Measurements from ENCODE around the gene SLC26A9.

The SLC26A9 gene

GRCh38 chr1:205927676-205928075 lies 15.6 kb downstream of the SLC26A9 start:
- in situ Hi-C loops (cut with HindIII; ENCODE audit: low sequenced_read_pairs) = no loop called here

DNA sequence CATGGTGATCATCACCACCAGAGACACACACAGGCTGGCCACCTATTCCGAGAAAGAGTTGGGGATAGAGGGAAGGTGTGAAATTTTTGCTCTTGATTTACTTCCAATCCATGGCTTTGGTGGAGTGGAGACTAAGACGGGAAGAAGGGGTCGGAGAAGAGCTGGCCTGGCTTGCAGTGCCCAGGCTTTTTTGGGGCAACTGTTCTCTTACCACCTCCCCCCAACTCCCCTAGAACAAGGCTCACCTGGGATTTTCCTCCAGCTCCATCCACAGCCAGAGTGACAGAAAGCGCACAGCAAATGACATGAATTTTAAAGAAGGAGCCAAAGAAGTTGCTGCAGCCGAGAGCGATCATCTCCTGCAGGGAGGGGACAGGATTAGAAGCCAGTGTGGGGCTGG lies 16.0 kb downstream of the SLC26A9 start:
- in situ Hi-C loops (cut with HindIII; ENCODE audit: low sequenced_read_pairs) = no loop called here

DNA sequence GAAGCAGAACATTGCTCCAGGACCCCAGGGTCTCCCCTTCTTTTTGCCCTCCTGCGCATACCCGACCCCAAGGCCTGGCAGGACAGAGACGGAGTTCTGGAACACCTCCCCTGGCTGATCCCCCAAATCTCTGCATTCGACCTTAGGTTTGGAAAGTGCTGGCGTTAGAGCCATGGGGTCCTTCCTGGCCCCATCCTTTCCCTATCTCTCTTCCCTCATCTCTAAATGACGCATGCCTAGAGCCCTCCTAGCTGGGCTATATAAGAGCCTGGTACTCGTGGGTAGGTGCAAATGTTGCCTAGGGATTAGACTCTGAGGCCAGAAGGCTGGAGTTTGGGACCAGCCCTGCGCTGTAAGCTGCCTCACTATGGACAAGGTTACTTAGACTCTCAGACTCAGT lies 16.6 kb downstream of the SLC26A9 start:
- in situ Hi-C loops (cut with HindIII; ENCODE audit: low sequenced_read_pairs) = no loop called here

GRCh38 chr1:205926213-205926612 lies 17.0 kb downstream of the SLC26A9 start:
- in situ Hi-C loops (cut with HindIII; ENCODE audit: low sequenced_read_pairs) = no loop called here

DNA sequence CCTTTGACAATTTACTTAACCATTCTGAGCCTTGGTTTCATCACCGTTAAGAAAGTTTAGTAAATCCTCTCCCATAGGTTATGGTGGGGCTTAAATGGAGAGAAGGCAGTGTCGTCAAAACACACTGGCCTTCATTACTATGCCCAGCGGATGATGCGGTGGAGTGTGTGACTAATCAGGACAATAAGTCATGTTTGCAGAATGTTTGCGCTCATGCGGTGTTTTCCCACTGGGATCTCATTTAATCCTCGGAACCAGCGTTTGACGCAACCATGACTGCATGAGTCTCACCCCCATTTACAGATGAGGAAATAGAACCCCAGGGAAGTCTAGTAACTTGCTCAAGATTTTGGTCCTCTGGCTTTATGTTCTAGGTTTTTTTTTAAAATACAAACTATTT lies 17.5 kb downstream of the SLC26A9 start:
- in situ Hi-C loops (cut with HindIII; ENCODE audit: low sequenced_read_pairs) = no loop called here

- in situ Hi-C loops (cut with HindIII; ENCODE audit: low sequenced_read_pairs) = loop anchor here (5.0 to 25.0 kb wide), 2 partner anchors 53 to 188 kb away; partner anchors contain the start of gene AVPR1B
Measured at GRCh38 chr1:205924460-205924790, 18.8 kb downstream of the SLC26A9 start.

DNA sequence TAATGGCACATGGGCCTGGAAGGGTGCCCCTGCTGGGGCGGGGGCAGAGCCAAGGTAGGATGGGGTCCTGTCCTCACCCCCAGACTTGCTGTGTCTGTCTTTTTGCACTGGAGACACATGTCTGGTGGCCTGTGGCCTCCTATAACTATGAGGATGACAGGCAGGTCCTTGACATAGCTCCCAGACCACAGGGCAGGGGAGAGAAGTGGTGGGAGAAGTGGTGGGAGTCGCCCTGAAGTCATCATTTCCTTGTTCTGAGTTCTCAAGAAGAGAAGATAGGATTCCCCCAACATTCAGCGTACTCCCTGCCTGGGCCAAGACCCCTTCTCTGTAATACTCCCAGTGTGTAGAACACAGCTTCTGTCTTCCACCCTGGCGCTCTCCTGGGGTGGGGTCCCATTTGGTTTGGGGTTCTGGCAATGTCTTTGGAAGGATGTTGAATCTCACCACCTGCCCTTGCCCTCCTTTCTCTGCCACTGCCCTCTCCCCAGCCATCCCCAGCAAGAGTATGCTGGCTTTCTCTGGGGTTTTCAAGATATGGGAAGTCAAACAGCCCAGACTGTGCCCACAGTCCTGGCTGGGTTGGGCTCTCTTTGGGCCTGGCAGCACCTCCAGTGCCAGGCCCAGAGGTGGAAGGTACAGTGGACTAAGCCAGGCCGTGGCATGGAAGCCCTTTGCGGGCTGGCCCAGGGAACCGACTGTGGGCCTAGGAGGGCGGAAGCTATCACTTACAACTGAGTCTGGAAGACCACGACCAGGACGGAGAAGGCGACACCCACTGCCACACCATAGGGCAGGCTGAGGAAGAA lies 19.4 kb downstream of the SLC26A9 start:
- in situ Hi-C loops (cut with HindIII; ENCODE audit: low sequenced_read_pairs) = loop anchor here (5.0 to 25.0 kb wide), 2 partner anchors 53 to 188 kb away; partner anchors contain the start of gene AVPR1B

- in situ Hi-C loops (cut with HindIII; ENCODE audit: low sequenced_read_pairs) = loop anchor here (5.0 to 25.0 kb wide), 2 partner anchors 54 to 189 kb away; partner anchors contain the start of gene AVPR1B
Measured at GRCh38 chr1:205922806-205923205, 20.4 kb downstream of the SLC26A9 start.

DNA sequence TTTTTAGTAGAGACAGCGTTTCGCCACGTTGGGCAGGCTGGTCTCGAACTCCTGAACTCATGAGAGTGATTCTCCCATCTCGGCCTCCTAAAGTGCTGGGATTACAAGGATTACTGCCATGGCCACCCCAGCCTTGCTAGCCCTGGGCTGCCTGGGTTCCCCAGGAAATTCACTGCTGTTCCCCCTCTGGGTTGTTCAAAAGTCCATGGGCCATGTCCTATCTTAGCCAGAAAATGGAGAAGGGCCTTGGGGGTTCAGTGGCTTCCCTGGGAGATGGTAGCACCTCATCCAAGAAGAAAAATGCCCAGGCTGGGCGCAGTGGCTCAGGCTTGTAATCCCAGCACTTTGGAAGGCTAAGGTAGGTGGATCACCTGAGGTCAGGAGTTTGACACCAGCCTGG lies 20.9 kb downstream of the SLC26A9 start:
- in situ Hi-C loops (cut with HindIII; ENCODE audit: low sequenced_read_pairs) = loop anchor here (5.0 to 25.0 kb wide), 2 partner anchors 55 to 190 kb away; partner anchors contain the start of gene AVPR1B

DNA sequence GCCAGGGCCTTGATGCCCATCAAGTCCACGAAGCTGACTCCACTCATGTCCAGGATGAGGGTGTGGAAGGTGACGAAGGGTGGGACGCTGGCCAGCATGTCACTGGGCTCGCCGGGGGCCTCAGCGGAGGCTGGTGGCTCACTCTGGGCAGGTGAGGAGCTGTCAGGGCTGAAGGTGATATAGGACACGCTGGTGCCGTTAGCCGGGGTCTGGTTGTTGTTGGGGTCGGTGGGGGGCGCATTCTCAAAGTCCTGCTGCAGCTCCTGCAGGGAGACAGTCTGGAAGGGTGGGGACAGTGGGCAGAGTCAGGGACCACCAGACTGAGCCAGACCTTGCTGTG lies 21.7 kb downstream of the SLC26A9 start:
- in situ Hi-C loops (cut with HindIII; ENCODE audit: low sequenced_read_pairs) = loop anchor here (5.0 to 25.0 kb wide), 2 partner anchors 56 to 191 kb away; partner anchors contain the start of gene AVPR1B

GRCh38 chr1:205920861-205921569 lies 22.2 kb downstream of the SLC26A9 start:
- in situ Hi-C loops (cut with HindIII; ENCODE audit: low sequenced_read_pairs) = loop anchor here (5.0 to 25.0 kb wide), 2 partner anchors 56 to 191 kb away; partner anchors contain the start of gene AVPR1B

DNA sequence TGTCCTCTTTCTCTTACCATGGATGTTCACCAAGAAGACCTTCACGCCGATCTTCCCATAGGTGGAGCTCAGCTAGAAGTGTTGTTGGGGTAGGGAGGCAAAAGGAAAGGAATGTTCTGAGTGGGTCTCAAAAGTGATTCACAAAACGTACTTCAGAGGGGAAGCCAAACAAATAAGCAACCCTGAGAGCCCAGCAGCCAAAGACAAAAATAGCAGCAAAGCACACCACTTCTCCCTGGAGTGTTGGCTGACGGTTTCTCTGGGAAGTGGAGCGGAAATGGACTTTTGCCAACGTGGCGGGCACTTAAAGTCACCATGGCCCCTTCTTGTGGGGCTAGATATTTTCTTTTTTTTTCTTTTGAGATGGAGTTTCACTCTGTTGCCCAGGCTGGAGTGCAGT lies 23.1 kb downstream of the SLC26A9 start:
- in situ Hi-C loops (cut with HindIII; ENCODE audit: low sequenced_read_pairs) = loop anchor here (5.0 to 25.0 kb wide), 2 partner anchors 57 to 192 kb away; partner anchors contain the start of gene AVPR1B

GRCh38 chr1:205918955-205919746 lies 24.1 kb downstream of the SLC26A9 start:
- in situ Hi-C loops (cut with HindIII; ENCODE audit: low sequenced_read_pairs) = loop anchor here (25.0 kb wide), 1 partner anchor 193 kb away; the partner anchor contains the start of gene AVPR1B

DNA sequence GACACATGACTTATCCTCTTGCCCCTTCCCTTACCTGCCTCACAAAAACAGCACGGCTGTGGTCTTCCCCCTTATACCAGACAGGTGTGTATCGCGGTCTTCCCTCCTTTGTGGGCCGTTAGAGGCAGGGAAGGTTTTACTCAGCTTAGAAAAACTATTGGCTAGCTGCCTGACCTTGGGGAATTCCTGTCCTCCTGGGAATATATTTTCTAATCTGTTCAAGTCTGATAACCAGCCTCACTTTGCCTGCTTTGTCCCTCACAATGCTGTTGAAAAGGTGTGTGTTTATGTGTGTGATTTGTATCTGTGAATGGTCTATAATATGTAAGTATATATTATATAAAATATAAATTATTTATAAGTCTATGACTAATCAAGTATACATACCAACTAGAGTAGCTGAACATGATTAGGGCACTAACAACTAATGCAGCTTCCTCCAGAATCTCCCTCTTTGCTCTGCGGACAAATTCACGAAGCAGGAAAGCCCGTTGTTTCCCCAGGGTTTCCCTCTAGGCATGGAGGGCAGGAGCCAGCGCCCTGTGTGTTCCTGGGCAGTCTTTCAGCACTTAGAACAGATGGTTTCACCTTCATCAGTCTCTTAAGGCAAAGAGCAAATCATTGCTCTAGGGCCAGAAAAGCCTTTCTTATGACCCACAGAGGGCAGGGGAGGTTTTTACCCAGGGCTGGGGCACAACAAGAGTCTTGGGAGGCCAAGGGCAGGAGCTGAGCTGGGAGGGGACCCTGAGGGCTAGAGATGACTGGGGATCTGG lies 25.6 kb downstream of the SLC26A9 start:
- in situ Hi-C loops (cut with HindIII; ENCODE audit: low sequenced_read_pairs) = loop anchor here (25.0 kb wide), 1 partner anchor 195 kb away; the partner anchor contains the start of gene AVPR1B

DNA sequence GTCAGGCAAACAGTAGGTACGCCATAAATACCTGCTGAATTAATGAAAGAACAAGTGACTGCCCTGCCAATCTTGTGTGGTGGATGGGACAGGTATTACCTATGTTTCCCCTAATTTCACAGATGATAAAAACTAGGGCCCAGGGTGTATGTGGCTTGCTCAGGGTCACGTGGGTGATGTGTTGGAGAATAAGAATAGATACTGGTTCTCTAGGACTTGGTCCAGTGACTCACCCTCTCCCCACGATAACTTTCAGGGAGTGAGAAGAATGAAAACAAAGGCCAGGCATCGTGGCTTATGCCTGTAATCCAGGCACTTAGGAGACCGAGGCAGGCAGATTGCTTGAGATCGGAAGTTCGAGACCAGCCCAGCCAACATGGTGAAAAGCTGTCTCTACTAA lies 26.7 kb downstream of the SLC26A9 start:
- in situ Hi-C loops (cut with HindIII; ENCODE audit: low sequenced_read_pairs) = loop anchor here (25.0 kb wide), 1 partner anchor 196 kb away; the partner anchor contains the start of gene AVPR1B

GRCh38 chr1:205915354-205915990 lies 27.8 kb downstream of the SLC26A9 start:
- in situ Hi-C loops (cut with HindIII; ENCODE audit: low sequenced_read_pairs) = loop anchor here (25.0 kb wide), 1 partner anchor 197 kb away; the partner anchor contains the start of gene AVPR1B

GRCh38 chr1:205914730-205915129 lies 28.5 kb downstream of the SLC26A9 start:
- in situ Hi-C loops (cut with HindIII; ENCODE audit: low sequenced_read_pairs) = loop anchor here (5.0 to 25.0 kb wide), 2 partner anchors 77 to 198 kb away; partner anchors contain the start of gene AVPR1B

- in situ Hi-C loops (cut with HindIII; ENCODE audit: low sequenced_read_pairs) = loop anchor here (5.0 to 25.0 kb wide), 2 partner anchors 77 to 198 kb away; partner anchors contain the start of gene AVPR1B
Measured at GRCh38 chr1:205914155-205914507, 29.1 kb downstream of the SLC26A9 start.

GRCh38 chr1:205913451-205914154 lies 29.7 kb downstream of the SLC26A9 start:
- in situ Hi-C loops (cut with HindIII; ENCODE audit: low sequenced_read_pairs) = loop anchor here (5.0 to 25.0 kb wide), 2 partner anchors 76 to 199 kb away; partner anchors contain the start of gene AVPR1B

Measured in endothelial cell of hepatic sinusoid (primary cell).